GM18520 (cell line): ENCODE results near the gene PUM1.
"Not testable (repeated sequence)": the region's sequence is repeated elsewhere in the genome, so short reads cannot be mapped to it uniquely, and the experiment has no call there.

Source experiments
- ATAC-seq: cut with Tn5 transposase; IDR thresholded peaks from one replicate; pipeline ENCODE4 v1.9.1; 2021; ENCODE audit not compliant: unreplicated experiment

PUM1 gene

DNA sequence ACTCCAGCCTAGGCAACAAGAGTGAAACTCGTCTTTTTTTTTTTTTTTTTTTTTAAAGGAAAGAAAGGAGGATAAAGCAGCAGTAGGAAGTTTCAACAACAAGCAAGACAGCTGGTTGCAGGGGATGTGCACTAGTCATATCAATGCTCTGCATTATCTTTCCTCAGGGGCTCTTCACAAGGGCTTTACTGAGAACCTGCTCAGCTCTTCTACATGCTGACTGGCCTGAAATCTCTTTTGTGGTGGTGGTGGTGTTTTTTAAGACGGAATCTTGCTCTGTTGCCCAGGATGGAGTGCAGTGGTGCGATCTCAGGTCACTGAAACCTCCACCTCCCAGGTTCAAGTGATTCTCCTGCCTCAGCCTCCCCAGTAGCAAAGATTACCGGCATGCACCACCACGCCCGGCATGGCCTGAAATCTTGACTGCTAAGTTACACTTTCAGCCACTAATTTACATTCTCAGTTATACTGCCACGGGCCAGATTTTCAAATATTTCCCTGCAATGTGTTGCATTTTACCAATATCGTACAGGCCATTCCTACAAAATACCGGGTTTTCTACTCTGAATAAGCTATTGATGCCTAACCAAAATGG is 68.0 kb downstream of the PUM1 start:
- no peak for ATAC-seq

DNA sequence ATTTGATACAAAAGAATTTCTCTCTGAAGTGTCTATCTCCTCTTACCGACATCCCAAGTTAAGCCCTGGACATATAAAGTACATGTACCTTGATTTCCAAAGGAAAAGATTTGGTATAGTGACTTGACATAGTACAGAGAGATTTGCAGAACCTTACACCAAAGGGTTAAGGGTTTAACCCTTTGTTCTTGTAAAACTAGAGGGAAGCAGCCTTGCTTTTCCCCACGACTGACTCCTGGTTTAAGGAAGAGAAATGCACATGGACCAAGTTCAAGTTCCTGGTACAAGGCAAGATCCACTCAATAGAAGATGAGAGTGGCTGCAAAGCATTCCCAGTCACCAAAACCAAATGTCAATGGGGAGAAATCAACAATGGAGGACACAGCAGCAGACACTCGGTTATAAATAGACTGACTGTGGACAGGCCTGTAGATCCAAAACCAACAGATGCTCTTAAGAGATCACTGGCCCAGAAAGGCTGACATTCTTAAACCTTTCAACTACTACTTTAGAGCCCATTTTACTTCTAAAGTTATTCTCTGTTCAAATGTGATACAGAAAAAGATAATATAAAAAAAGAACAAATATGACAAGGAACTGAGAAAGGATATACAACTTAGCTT is 69.4 kb downstream of the PUM1 start:
- ATAC-seq: no peak

DNA sequence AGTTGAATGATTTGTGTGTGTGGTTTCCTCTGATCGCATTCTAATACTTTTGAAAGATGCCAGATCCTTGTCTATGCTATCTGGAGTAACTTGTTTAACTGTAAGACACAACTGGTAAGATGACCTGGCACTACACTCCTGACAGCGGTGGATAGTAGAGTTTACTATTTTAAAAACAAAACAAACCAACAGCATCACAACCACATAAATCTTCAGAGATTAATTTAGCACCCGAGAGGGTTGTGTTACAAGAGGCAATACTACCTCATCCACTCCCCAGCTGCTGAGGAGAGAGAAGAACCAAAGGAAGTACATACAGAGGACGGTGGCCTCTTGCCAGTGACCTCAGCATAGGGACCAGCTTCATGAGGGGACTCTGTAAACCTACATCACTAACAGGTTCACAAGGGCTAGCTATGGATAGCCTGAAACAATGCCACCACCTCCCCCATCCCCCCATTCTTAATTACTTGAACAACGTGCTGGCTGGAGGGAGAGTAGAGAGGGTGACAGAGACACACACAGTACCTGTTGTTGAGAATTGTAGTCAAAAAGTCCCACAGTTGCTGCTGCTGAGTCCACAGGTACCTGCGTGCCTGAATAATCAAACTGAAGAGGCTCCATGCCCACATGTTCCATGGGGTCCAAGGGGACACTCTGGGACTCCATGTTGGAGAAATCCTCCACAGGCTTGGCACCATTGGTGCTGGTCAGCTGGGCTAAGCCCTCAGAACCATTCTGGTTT is 73.5 kb downstream of the PUM1 start:
- ATAC-seq: no peak

DNA sequence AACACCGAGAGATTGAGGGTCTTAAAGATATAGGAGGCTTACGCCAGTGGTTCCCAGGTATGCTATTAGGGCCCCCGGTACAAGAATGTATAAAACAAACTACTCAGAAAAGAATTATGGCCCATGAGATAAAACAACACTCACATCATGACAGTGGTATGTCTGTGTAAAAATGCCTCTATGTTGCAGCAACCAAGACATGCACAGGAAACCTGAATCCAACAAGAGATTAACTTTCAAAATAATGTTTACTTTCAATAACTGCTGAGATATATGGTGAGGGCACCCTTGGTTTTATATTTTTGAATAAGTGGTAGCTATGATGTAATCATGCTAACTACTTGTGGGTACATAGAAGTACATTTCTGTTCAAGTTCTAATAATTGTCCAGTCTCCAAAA is 74.9 kb downstream of the PUM1 start:
- ATAC-seq: no peak

DNA sequence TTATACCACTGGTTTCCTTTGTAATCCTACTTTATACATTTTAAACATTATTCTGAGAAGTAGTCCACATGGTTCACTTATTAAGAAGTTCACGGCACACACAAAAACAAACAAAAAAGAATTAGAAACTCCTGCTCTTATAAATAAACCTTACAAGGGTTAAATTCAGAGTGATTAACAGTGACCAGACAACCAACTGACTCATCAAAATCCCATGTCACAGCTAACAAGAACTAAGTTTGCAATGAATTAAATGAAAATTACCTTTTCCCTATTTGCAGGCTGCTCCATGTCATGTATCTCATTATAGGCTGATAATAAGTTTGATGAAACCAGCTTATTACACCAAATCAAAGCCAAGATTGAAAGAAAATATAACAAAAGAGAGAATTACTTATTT is 77.5 kb downstream of the PUM1 start:
- no peak for ATAC-seq

DNA sequence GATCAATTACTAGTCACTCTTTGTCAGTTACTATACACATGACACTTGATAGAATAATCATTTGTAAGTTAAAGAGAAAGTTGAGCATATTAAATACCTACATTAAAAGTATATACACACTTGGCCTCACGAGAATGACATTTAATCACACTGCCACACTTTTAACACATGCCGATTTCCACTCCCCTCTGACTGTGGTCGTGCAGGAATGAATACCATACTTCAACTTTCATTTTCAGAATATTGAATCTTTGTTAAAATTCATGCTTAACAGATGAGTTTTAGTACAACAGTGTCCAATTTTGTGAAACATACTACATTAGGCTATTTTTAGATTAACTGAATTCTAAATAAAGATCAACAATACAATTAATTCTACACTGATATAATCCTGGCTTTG is 78.8 kb downstream of the PUM1 start:
- no peak for ATAC-seq

DNA sequence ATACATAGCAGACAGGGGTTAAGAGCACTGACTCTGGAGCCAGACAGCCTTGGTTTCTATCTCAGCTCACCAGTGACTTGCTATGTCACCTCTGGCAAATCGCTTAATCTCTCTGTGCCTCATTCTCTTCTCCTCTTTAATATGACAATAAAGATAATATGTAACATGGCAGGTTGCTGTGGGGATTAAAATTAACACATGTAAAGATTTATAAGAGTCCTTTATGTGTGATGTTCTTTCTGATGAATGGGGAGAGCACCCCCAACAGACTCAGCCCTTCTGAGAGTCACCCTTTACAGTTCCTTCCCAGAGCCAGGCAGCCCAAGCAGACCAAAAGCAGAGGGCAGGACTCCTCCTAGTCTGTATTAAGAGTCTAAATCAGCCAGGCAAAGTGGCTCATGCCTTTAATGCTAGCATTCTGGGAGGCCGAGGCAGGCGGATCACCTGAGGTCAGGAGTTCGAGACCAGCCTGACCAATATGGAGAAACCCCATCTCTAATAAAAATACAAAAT is 80.5 kb downstream of the PUM1 start:
- no peak for ATAC-seq

DNA sequence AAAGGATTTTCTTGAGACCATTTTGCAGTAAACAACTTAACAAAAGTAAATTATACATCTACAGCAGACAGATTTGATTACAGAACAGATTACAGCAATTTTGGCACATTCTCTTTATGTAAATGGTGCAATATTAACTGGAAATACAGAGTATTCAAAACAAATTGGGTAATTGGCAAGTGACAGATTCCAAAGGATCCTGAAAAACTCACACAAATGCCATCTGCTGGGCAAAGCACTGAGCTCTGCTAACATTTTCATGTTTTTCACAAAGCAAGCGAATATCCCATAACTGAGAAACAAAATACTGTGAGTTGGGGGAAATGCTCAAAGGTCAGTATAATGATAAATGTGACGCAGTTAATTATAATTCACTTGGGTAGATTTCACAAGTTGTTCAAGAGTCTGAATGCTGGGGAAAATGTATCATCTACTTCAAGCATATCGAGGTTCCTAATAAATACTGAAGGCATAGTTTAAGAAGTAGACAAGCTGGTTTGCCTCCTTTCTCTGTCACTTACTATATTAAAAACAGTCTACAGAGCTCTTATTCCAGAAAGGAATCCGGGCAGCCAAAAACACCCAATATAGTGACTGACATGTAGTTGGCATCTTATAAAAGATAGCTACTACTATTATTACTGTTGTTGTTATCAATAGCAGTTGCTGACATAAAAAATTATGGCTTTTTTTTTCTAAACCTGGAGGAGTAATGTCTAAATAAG is 81.2 kb downstream of the PUM1 start:
- no peak for ATAC-seq

DNA sequence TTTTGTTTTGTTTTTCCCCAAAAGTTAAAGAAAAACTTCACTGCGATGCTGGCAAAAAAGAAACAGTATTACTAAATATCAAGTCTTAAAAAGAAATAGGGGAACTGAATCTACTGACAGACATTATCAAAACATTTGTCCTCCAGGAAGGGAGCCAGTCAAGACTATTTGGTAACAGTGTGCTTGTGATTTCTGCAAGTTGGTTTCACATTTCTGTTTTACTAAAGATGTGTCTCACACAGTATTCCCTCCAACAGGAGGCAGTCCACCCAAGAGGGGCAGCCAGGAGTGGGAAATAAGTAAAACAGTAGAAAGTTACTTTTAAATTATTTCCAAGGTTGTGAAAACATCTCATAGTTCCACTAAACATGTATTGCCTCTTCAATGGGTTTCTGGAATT is 82.6 kb downstream of the PUM1 start:
- no peak for ATAC-seq

DNA sequence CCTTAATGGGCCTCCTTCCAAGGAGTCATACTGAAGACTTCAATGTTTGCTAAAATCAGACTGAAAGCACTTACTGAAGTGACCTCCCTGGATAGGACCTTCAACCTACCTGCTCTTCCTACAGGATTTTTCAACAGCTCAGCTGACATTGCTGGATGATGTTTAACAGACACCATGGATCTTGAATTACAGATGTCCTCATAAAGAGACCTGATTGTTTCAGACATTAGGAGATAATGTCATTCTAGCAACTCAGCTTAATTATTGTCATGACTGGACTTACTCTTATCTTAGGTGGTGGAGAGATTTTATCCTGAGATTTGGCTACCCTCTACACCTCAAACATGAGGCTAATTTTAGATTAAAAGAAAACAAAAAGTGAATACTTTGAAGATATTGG is 83.1 kb downstream of the PUM1 start:
- ATAC-seq: no peak

DNA sequence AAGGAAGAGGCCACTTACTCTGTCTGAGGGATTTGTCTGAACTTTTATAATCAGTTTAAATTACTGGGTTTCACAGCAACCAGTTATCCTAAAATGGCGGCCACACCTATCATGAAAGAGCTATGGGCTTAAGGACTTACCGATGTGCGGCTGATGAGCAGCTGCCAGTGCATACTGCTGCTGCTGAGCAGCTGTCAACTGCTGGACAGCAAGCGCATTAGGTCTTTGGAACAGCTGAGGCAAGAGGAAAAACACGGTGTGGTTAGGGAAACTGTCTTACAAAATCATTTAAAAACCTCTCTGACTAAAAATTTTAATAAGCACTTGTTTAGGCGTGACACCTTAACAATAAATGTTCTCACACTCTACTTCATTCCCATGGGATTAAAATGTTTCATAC is 84.3 kb downstream of the PUM1 start:
- ATAC-seq: no peak

DNA sequence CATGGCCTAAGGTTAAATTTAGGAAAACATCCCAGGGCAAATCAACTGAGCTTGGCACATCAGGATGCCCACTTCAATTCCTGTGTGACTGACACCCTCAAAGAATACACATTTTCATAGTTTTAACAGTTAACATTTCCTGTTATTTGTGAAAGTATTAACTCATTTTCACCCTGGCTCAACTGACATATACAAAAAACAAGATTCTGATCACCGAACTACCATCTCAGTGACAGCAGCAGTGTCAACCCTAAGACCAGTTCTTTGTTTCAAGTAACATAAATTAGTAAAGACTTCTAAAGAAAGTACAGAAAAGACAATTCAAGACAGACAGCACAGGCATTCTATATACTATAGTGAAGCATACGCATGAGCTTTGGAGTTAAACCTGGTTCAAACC is 88.0 kb downstream of the PUM1 start:
- no peak for ATAC-seq

DNA sequence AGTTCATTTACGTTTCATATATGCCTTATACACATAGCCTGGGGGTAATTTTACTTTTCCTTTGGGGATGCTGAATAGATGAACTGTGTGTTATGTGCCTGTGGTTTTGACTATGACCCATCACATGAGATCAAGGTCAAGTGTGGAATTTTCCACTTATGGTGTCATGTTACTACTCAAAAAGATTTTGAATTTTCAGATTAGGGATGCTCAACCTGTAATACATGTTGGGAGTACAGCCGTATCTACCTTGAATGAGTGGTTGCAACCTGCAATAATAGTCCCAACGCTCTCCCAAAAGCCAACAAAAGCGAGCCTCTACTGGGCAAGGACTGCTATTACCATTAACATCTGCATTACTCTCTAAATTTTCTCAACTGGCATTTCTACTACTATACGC is 88.4 kb downstream of the PUM1 start:
- no peak for ATAC-seq

DNA sequence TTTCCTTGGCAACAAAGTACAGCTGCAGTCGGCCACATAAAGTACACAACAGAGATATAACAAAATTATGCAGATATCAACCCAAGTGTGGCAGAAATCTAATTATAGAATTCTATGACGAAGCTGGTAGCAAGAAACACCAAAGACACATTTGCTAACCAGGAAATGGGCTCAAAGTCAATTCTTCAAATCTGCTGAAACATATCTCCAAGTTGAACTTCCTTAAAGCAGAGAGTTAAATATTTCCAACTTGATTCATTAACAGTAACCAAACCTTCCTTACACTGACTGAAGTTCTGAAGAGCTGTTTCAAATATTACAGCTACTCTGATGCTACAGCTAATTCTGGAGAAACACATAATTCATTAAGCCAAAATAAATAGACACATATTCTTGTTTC is 89.4 kb downstream of the PUM1 start:
- no peak for ATAC-seq

DNA sequence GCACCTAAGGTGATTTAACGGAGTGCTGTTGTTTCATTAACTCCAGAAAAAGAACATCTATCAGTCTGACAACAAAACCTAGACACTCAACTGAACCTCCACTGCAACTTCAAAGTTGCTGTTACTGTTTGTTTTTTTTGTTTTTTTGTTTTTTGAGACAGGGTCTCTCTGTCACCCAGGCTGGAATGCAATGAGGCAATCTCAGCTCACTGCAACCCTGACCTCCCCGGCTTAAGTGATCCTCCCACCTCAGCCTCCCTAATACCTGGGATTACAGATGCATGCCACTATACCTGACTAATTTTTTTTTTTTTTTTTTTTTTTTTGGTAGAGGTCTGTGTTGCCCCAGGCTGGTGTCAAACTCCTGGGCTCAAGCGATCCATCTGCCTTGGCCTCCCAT is 90.3 kb downstream of the PUM1 start:
- ATAC-seq: no peak

DNA sequence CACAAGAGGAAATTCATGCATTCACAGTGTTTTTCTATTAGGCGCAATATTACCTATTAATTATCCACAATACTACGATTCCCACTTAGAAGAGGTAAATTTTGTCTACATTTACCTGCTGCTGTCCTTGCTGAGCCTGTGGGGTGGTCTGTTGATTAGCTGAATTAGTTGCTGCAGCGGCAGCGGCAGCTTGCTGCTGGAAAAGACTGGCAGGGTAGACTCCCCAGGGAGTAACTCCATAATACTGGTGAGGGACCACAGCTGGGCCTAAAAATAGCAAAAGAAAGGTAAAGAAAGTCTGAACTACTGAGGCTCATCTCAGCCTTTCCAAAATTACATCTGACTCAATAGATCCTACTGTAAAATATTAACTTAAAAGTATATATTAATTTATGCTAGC is 91.0 kb downstream of the PUM1 start:
- ATAC-seq: no peak

DNA sequence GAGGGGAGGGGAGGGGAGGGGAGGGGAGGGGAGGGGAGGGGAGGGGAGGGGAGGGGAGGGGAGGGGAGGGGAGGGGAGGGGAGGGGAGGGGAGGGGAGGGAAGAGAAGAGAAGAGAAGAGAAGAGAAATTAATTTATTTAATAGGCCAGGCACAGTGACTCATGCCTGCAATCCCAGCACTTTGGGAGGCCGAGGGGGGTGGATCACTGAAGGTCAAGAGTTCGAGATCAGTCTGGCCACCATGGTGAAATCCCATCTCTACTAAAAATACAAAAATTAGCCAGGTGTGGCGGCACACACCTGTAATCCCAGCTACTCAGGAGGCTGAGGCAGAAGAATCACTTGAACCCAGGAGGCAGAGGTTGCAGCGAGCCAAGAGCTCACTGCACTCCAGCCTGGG is 93.2 kb downstream of the PUM1 start:
- not testable (repeated sequence) for ATAC-seq

DNA sequence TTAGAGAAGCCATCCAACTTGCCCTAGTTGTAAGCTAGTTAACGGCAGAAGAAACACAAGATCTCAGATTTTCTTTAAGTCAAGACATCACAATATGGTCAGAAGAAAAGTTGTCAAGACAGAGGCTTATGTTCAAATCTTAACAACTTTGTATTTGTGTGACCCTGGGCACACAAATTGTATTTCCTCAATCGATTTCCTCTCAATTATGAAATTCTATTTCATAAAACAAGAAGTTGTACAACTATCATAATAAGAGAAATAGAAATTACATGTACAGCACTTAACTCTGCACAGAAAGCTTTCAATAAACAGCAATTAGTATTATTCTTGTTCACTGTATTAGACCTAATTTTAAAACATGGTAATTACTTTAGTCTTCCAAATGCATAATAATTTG is 94.0 kb downstream of the PUM1 start:
- ATAC-seq: no peak

DNA sequence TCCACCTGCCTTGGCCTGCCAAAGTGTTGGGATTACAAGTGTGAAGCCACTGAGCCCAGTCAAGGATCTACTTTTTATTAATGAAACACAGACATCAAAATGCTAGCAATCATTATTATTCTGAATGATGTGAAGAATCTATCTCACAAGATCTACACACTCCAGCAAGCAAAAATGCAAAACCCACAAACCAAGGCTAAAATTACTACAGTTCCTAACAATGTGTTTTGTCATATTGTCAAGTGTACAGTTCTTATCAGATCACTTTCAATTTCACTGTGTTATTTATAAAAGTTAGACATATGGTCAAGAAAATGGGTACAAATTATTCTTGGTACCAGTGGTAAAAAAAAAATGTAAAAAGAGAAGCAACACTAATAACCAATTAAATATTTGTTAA is 95.6 kb downstream of the PUM1 start:
- no peak for ATAC-seq

DNA sequence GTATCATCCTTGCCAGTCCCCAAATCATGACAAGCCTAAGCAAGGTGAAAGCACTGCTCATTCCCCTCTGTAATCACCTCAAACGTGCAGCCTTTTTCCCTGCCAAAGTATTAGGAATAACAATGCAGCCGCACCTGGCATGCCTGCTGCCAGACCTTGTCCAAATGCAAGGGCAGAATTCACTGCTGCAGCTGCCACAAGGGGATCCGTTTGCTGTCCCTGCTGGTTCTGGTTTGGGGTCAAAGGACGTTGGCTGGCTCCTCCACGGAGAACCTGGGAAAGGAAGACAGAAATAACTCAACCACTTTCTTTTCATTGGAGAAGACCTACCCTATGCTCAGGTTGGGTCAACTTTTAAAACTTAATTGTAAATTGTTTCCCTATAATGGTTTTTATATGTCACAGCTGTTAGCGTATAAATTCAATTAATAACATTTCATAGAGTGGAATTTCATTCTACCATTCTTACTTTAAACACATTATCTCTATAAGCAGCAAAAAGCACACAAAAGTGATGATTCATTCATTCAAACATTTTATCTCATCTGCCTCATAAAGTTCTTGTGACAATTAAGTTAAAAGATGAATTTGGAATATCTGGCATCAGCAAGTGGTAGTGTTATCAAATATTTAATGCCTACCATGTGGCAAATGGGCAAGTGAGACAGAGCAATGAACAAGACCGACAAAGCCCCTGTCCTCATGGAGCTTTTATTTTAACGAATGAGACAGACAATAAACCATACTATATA is 97.1 kb downstream of the PUM1 start:
- ATAC-seq: no peak
